NCI-H524 treated with DMSO at 0.1 percent for 48 hours (cell line): ENCODE results near the gene EBI3.
"Not testable (repeated sequence)": the region's sequence is repeated elsewhere in the genome, so short reads cannot be mapped to it uniquely, and the experiment has no call there.

Experiments used
- DNase-seq: peaks from one replicate; lab custom pipeline; 2025; lab: John Stamatoyannopoulos, UW

The EBI3 gene

DNA sequence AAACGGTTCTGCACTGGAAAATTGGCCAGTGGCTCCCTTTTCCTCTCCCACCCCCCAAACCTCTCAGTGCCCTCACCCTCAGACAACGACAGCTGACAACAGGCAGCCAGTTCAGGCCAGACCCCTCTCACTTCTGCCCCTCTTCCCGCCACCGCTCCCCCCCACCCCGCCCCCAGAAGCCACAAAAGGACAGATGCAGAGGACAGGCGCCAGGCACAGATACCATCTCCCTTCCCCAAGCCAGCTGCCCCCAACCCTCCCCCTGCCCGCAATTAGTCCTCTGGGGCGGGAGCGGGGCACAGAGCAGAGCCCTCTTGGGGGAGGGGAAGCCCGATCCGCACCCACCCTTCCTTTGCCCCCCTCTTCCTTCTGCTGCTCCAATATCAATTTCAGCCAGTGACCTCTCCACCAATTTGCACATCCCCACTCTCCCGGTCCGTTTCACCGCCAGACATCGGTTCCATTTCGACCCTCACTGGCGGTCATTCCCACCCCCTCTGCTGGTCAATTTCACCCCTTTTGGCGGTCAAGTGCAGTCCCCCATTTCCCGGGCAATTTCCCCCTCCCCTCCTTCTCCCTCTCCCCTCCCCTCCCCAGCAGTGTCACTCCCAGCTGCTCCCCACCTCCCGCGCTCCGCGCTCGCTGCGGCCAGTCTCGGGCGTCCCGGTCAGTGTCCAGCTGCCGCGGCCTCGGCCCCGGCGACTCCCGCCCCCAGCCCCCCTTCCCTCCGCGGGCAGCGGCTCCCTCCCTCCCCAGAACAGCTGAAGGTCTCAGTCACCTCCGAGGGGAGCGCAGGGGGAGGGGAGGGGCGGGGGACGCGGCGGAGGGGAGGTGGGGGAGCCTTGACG lies 49.3 kb downstream of the EBI3 start, which contains the start of gene SHD:
TSS of gene SHD (plus strand) at position 848 of the 848 bp plus-strand sequence. CDS start 798 bp downstream, outside the sequence.
- DNase-seq: no peak

- DNase-seq: no peak
These were observed 49.9 kb downstream of the EBI3 start for GRCh38 chr19:4279267-4279529.

DNA sequence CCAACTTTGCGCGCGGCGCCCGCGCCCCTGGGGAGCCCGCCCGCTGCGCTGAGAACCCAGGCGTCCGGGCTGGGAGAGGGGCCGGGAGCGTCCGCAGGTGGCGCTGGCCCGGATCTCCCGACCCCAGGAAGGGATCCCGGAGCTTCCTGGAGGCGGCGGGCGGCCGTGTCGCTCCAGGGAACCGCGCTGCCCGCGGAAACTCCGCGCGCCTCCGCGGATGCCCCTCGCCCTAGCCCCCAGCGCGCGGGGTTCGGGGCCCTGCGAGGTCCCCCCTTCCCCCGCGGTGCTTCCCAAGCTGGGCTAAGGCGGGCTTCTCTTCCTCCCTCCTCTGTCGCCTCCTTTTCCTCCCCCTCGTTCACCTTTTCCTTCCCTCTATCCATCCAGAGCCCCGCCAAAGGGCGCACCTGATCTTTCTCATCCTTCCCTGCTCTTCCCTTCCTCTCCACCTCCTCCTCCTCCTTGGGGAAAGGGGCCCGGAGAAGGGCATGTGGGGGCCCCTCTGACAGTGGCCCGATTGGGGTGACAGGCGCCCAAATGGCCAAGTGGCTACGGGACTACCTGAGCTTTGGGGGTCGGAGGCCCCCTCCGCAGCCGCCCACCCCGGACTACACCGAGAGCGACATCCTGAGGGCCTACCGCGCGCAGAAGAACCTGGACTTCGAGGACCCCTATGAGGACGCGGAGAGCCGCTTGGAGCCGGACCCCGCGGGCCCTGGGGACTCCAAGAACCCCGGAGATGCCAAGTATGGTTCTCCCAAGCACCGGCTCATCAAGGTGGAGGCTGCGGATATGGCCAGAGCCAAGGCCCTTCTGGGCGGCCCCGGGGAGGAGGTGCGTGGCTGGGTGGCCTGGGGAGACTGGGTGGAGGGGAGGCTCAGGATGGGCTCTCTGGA lies 50.5 kb downstream of the EBI3 start:
- no peak for DNase-seq

DNA sequence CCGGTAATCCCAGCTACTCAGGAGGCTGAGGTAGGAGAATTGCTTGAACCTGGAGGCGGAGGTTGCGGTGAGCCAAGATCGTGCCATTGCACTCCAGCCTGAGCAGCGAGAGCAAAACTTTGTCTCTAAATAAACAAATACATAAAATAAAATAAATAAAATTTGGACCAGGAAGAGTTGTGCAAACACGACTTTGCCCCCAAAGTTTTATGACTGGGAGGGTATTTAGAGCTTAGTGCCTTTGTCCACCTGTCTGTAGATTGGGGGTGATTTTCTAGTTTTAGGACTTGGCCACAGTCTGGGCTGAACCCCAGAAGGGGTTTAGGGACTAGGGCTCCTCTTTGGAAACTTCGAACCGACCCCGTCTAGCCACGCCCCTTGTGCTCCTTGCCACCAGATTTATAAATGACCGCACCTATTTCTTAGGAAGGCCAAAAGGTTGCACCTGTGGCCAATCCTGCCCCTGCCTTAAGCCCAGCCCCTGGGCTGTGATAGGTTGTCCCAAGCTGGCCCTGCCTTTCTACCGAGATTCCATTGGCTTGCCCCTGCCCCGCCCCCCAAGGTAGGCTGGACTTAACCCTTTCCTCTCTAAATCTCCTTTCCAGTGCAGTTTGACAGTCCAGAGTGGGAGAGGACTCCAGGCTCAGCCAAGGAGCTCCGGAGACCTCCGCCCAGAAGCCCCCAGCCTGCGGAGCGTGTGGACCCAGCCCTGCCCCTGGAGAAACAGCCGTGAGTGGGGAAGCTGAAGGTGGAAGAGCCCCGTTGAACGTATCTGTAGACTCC lies 55.0 kb downstream of the EBI3 start:
- DNase-seq: no peak

- DNase-seq: no peak
These were observed 55.7 kb downstream of the EBI3 start for GRCh38 chr19:4284974-4285373.

- not testable (repeated sequence) for DNase-seq
These were observed 56.8 kb downstream of the EBI3 start for GRCh38 chr19:4286141-4286540.
